Measurements from ENCODE around the gene EXD2. TPM values are rescaled to one million over a fixed set of nuclear protein-coding genes. Genes with fewer than 3 reads are reported as not detected.
"Not testable (repeated sequence)": the region's sequence is repeated elsewhere in the genome, so short reads cannot be mapped to it uniquely, and the experiment has no call there.

Gene EXD2
- polyA plus RNA-seq, 1 experiment = 16.7 TPM

- no peak for TF ChIP-seq CTCF (IDR thresholded peaks at IDR 0.05; ENCODE audit: low read depth, low read length)
- Histone ChIP-seq H3K27me3 (ENCODE audit: control insufficient read depth, insufficient read depth, low read length) (peaks cover 10% of the 10 kb centered on the region), H3K9me3 (ENCODE audit: control insufficient read depth, insufficient read depth, low read length) (no peaks in the 10 kb centered on the region), H3K27ac (ENCODE audit: low read depth, low read length) (no peak overlapping the region), H3K4me3 (ENCODE audit: low read depth, low read length) (no peak overlapping the region)
- ChIA-PET CTCF (no interaction called here), POLR2A (no interaction called here)
- no peak for DNase-seq (ENCODE audit: low read depth, low spot score)
Measured at GRCh38 chr14:69170839-69171238, 20.5 kb upstream of the EXD2 start.

- Histone ChIP-seq H3K4me3 (ENCODE audit: low read depth, low read length) (no peak overlapping the region), H3K27ac (ENCODE audit: low read depth, low read length) (no peak overlapping the region), H3K27me3 (ENCODE audit: control insufficient read depth, insufficient read depth, low read length) (peaks cover 10% of the 10 kb centered on the region), H3K9me3 (ENCODE audit: control insufficient read depth, insufficient read depth, low read length) (no peaks in the 10 kb centered on the region)
- CTCF ChIA-PET = no interaction called here
- TF ChIP-seq CTCF (IDR thresholded peaks at IDR 0.05; ENCODE audit: low read depth, low read length) = no peak
- POLR2A ChIA-PET = no interaction called here
- DNase-seq (ENCODE audit: low read depth, low spot score) = no peak
Measured at GRCh38 chr14:69171569-69171968, 19.7 kb upstream of the EXD2 start.

GRCh38 chr14:69175130-69175529 is 16.2 kb upstream of the EXD2 start:
- POLR2A ChIA-PET = no interaction called here
- no peaks in the 10 kb centered on the region for H3K9me3 ChIP-seq (ENCODE audit: control insufficient read depth, insufficient read depth, low read length)
- CTCF ChIA-PET = interaction anchor here (1.2 kb wide), 1 partner anchor 46 kb away, joined by 3 read pairs; no protein-coding TSS in a partner anchor
- no peak for TF ChIP-seq CTCF (IDR thresholded peaks at IDR 0.05; ENCODE audit: low read depth, low read length)
- no peak overlapping the region for H3K4me3 ChIP-seq (ENCODE audit: low read depth, low read length)
- DNase-seq (ENCODE audit: low read depth, low spot score) = no peak
- H3K27ac ChIP-seq (ENCODE audit: low read depth, low read length) = no peak overlapping the region
- H3K27me3 ChIP-seq (ENCODE audit: control insufficient read depth, insufficient read depth, low read length) = peaks cover 16% of the 10 kb centered on the region

- CTCF ChIA-PET = interaction anchor here (0.8 kb wide), 1 partner anchor 62 kb away, joined by 3 read pairs; no protein-coding TSS in a partner anchor
- no peak for DNase-seq (ENCODE audit: low read depth, low spot score)
- POLR2A ChIA-PET = no interaction called here
- no peak overlapping the region for H3K27ac ChIP-seq (ENCODE audit: low read depth, low read length)
- no peak overlapping the region for H3K4me3 ChIP-seq (ENCODE audit: low read depth, low read length)
- H3K27me3 ChIP-seq (ENCODE audit: control insufficient read depth, insufficient read depth, low read length) = peaks cover 9% of the 10 kb centered on the region
- no peak for TF ChIP-seq CTCF (IDR thresholded peaks at IDR 0.05; ENCODE audit: low read depth, low read length)
- no peaks in the 10 kb centered on the region for H3K9me3 ChIP-seq (ENCODE audit: control insufficient read depth, insufficient read depth, low read length)
Measured at GRCh38 chr14:69181491-69181890, 9.8 kb upstream of the EXD2 start.

- DNase-seq (ENCODE audit: low read depth, low spot score); H3K27me3 ChIP-seq (ENCODE audit: control insufficient read depth, insufficient read depth, low read length); POLR2A ChIA-PET; H3K4me3 ChIP-seq (ENCODE audit: low read depth, low read length); CTCF ChIA-PET; H3K9me3 ChIP-seq (ENCODE audit: control insufficient read depth, insufficient read depth, low read length); H3K27ac ChIP-seq (ENCODE audit: low read depth, low read length): not testable (repeated sequence)
Measured at GRCh38 chr14:69182580-69182979, 8.7 kb upstream of the EXD2 start.

- ChIA-PET CTCF (no interaction called here), POLR2A (no interaction called here)
- no peaks in the 10 kb centered on the region for H3K9me3 ChIP-seq (ENCODE audit: control insufficient read depth, insufficient read depth, low read length)
- no peak overlapping the region for H3K4me3 ChIP-seq (ENCODE audit: low read depth, low read length)
- H3K27me3 ChIP-seq (ENCODE audit: control insufficient read depth, insufficient read depth, low read length) = peaks cover 5% of the 10 kb centered on the region
- no peak for DNase-seq (ENCODE audit: low read depth, low spot score)
- no peak overlapping the region for H3K27ac ChIP-seq (ENCODE audit: low read depth, low read length)
- TF ChIP-seq CTCF (IDR thresholded peaks at IDR 0.05; ENCODE audit: low read depth, low read length) = no peak
Measured at GRCh38 chr14:69183735-69184134, 7.6 kb upstream of the EXD2 start.

Data from AG04450 (cell line).